Stimulated activated CD8-positive, alpha-beta memory T cell treated with anti-CD3 and anti-CD28 coated beads, Interleukin-12 subunit alpha, Interleukin-12 subunit beta, amount 100 ng/mL, for 24 hours (primary cell): Measurements from ENCODE around the gene PLPPR4.

Source experiments
- DNase-seq: peaks from one replicate; pipeline ENCODE4 v3.0.0-alpha.2; 2020; ENCODE audit errors: extremely low read depth

The PLPPR4 gene

GRCh38 chr1:99348397-99349132 is 84.3 kb downstream of the PLPPR4 start:
- no peak for DNase-seq

- no peak for DNase-seq
Measured at GRCh38 chr1:99352821-99353220, 88.5 kb downstream of the PLPPR4 start.

GRCh38 chr1:99358770-99359169 is 94.5 kb downstream of the PLPPR4 start:
- no peak for DNase-seq
